ENCODE measurements around the gene SINHCAF.

The SINHCAF gene

DNA sequence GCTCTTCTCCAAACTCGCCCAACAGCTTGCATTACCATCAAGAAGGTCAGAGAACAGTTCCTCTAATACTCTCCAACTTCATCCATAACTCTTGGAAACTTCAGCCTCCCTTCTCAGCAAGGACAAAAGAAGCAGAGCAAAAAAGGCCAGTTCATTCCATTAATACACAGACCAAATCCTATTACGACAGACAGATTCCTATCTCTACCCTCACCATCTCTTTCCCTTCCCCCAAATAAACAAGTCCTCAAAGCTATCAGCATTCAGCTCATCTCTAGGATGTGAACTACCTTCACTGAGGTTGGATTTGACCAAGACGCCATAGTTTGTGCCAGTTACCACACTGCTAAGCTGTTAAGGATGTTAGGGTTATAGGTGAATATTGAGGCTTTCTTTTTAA, 25.2 kb downstream of the SINHCAF start:
- H3K27ac ChIP-seq, result no peak overlapping the region
- TF ChIP-seq, protein P1, sequence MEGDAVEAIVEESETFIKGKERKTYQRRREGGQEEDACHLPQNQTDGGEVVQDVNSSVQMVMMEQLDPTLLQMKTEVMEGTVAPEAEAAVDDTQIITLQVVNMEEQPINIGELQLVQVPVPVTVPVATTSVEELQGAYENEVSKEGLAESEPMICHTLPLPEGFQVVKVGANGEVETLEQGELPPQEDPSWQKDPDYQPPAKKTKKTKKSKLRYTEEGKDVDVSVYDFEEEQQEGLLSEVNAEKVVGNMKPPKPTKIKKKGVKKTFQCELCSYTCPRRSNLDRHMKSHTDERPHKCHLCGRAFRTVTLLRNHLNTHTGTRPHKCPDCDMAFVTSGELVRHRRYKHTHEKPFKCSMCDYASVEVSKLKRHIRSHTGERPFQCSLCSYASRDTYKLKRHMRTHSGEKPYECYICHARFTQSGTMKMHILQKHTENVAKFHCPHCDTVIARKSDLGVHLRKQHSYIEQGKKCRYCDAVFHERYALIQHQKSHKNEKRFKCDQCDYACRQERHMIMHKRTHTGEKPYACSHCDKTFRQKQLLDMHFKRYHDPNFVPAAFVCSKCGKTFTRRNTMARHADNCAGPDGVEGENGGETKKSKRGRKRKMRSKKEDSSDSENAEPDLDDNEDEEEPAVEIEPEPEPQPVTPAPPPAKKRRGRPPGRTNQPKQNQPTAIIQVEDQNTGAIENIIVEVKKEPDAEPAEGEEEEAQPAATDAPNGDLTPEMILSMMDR (conservative IDR thresholded peaks at IDR 0.05), result no peak

GRCh38 chr12:31300341-31300740, 25.6 kb downstream of the SINHCAF start:
- TF ChIP-seq, protein P1 (conservative IDR thresholded peaks at IDR 0.05), result no peak
- no peak overlapping the region for H3K27ac ChIP-seq

DNA sequence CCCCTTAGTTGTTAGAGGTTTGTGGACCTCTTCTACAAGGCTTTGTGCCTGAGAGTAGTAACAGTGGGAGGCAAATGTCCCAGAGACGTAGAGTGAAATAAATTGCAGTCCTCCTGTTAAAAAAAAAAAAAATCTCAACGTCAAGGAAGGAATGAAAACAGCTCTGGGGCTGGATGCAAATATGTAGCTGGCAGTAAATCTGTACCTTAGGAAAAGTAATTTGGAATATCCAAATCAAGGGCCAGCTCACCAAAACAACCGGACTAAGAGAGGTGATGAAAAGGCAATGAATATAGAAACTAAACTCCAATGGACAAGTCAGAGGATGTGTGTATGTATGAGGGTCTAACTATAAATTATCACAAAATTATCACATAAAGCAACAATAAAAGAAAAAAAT, 27.0 kb downstream of the SINHCAF start:
- H3K27ac ChIP-seq, result no peak overlapping the region
- TF ChIP-seq, protein P1 (conservative IDR thresholded peaks at IDR 0.05), result no peak

DNA sequence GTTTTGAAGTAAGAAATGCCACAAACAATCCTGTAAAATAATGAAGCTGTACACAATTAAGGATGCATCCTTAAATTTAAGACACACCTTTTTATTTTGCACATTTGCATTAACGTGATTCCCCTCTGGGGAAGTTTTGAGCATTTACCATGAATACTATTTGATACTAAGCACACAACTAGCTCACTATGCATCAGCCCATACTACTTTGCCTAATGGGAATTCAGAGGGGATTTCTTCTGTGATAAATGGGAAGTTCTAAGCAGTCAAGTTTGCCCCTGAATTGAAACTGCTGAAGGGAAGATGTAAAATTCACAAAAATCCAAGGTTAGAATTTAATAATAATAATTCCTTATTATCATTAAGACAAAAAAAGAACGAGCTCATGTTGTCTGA, 27.4 kb downstream of the SINHCAF start:
- TF ChIP-seq, protein P1 (conservative IDR thresholded peaks at IDR 0.05), result no peak
- no peak overlapping the region for H3K27ac ChIP-seq

GRCh38 chr12:31297572-31298514, 28.1 kb downstream of the SINHCAF start:
- TF ChIP-seq, protein P1 (conservative IDR thresholded peaks at IDR 0.05), result no peak
- H3K27ac ChIP-seq, result no peak overlapping the region

DNA sequence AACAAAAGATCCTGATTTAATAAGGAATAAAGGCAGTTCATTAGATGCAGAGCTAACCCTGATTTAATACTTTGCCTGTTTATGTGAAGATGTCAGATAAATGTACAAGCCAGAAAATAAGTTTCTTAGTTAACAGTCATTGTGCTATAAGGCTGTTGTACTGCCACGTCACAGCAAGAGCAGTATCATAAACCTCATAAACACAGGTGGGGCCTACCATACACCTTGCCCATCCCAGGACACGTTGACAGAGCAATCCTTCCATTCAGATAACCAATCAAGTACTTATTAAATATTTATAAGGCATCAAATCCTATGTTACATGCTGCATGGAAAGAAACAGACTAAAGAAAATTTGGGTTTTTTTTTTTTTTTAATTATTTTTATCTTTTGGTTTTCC, 36.5 kb downstream of the SINHCAF start:
- H3K27ac ChIP-seq, result no peak overlapping the region
- TF ChIP-seq, protein P1 (conservative IDR thresholded peaks at IDR 0.05), result no peak

- TF ChIP-seq, protein P1 (conservative IDR thresholded peaks at IDR 0.05), result no peak
- no peak overlapping the region for H3K27ac ChIP-seq
Measured at GRCh38 chr12:31288381-31288780, 37.6 kb downstream of the SINHCAF start.
